ENCODE results near the gene GLTPD2.
A peak's percentile ranks its signal among the peaks of the same experiment; 100 is the strongest.

The GLTPD2 gene

GRCh38 chr17:4771519-4772234 lies 17.1 kb upstream of the GLTPD2 start, which contains the start of gene TM4SF5:
TSS of gene TM4SF5 (plus strand) at chr17:4771886. CDS start at chr17:4771923, 37 bp downstream.
- DNase-seq, result no peak

GRCh38 chr17:4772235-4772613 lies 16.5 kb upstream of the GLTPD2 start:
- no peak for DNase-seq

GRCh38 chr17:4777969-4778760 lies 10.6 kb upstream of the GLTPD2 start:
- no peak for DNase-seq

- no peak for DNase-seq
Observed at GRCh38 chr17:4780325-4780955, 8.3 kb upstream of the GLTPD2 start.

- DNase-seq, result no peak
Observed at GRCh38 chr17:4782652-4783051, 6.1 kb upstream of the GLTPD2 start.

GRCh38 chr17:4785311-4786105 lies 3.3 kb upstream of the GLTPD2 start:
- DNase-seq, result no peak

GRCh38 chr17:4786106-4786511 lies 2.7 kb upstream of the GLTPD2 start, which contains the start of gene VMO1:
TSS of gene VMO1 (minus strand) at chr17:4786364. CDS start at chr17:4786352, 12 bp downstream.
- DNase-seq, result no peak

- no peak for DNase-seq
Observed at GRCh38 chr17:4786516-4786915, 2.2 kb upstream of the GLTPD2 start.

GRCh38 chr17:4788159-4788806 lies 481 bp upstream of the GLTPD2 start:
- no peak for DNase-seq

GRCh38 chr17:4789701-4789950 lies 862 bp downstream of the GLTPD2 start:
- DNase-seq, result no peak

- peak; percentile 88 for DNase-seq
Observed at GRCh38 chr17:4789951-4790704, 1.4 kb downstream of the GLTPD2 start.

GRCh38 chr17:4790705-4791088 lies 1.9 kb downstream of the GLTPD2 start:
- DNase-seq, result no peak

GRCh38 chr17:4795168-4795567 lies 6.4 kb downstream of the GLTPD2 start:
- DNase-seq, result no peak

- DNase-seq, result peak; percentile 51
Observed at GRCh38 chr17:4796552-4796920, 7.8 kb downstream of the GLTPD2 start.

- DNase-seq, result no peak
Observed at GRCh38 chr17:4800462-4801196, 11.9 kb downstream of the GLTPD2 start.

GRCh38 chr17:4802228-4802627 lies 13.5 kb downstream of the GLTPD2 start, which contains the start of gene C17orf114:
TSS of gene C17orf114 (minus strand) at chr17:4802328.
- no peak for DNase-seq

GRCh38 chr17:4806456-4806776 lies 17.7 kb downstream of the GLTPD2 start:
- no peak for DNase-seq

GRCh38 chr17:4806777-4807604 lies 18.2 kb downstream of the GLTPD2 start, which contains the start of gene PLD2:
TSS of gene PLD2 (plus strand) at chr17:4807152. CDS start at chr17:4807773, 621 bp downstream.
- peak; percentile 86 for DNase-seq

GRCh38 chr17:4807605-4808377 lies 19.0 kb downstream of the GLTPD2 start:
- no peak for DNase-seq
